Measurements from ENCODE around the gene MIF4GD. TPM values are rescaled to one million over a fixed set of nuclear protein-coding genes. Genes with fewer than 3 reads are reported as not detected.

Gene MIF4GD
- total and polyA plus RNA-seq, 2 of the 4 experiments (the other 2 are of a cell fraction), result 4.1 to 6.9 TPM

DNA sequence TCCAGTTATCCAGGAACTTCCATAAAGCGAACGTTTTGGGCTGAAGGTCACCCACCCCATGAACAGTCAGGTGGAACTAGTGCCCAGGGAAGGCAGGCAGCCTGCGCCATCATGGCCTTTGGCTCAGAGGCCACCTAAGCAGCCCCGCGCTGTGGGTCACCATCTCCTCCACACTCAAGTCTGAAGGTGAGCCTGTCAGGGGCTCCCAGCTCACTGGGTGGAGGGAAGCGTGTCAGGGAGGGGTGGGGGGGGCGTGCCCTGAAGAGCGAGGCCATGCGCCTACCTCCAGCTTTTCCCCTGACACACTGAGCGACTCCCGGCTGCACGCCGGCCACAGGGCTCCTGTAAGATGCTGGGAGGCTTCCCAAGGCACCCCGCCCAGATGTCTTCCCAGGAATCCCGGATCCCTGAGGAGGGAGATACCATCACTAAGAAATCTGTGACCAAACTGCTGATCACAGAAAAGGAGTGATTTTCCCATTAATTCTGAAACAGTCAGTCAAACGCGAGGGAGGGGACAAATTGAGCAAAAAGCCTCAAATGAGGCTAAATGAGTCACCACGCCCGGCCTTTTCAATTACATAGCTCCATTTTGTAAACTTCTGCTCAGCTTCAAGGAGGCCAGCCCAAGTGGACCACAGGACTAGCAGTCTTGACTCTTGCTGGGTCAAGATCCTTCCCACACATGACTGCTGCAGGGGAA is 44.7 kb upstream of the MIF4GD start (continued):
- no peak for TF ChIP-seq MAZ (IDR thresholded peaks at IDR 0.05; ENCODE audit: borderline replicate concordance, low read depth, low read length)

DNA sequence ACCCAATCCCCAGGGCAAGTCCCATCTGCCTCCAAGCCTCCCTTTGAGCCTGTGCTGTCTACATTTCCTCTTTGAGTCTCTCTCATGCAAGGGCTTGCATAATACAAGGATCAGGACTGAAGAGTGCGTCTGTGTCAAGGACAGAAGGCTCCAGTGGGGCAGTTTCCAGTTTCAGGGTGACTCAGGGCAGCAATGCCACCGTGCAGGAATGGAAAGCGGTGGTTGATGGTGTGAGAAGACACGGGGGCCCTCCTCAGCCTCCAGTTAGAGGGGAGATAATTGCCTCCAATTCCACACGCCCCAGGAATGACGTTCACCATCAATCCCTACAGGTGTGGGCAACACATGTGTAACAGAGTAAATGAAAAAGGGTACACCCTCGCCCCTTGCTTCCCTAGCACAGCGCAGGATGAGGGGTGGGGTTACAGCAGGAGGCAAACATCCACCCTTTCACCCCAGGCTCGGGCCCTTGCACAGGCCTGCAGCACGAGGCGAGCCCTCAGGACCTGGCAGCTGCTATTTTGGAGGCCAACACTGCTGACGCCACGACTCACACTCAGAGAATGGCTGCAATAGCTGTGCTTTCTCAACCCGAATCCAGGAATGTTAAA is 43.0 kb upstream of the MIF4GD start:
- peaks cover 9% of the 10 kb centered on the region; the same call in 1 of the 2 replicates for H3K36me3 ChIP-seq (ENCODE audit: control insufficient read depth, insufficient read depth, low read length)
- no peaks in the 10 kb centered on the region for H4K20me1 ChIP-seq (ENCODE audit: insufficient read depth, low read length)
- no peak overlapping the region for H3K4me2 ChIP-seq (ENCODE audit: low read depth, low read length)
- dilution Hi-C loops (cut with HindIII; ENCODE audit: low sequenced_read_pairs, unreplicated experiment), result no loop called here
- H3K9me3 ChIP-seq (ENCODE audit: control insufficient read depth, insufficient read depth, low read length), result no peaks in the 10 kb centered on the region
- TF ChIP-seq MAFK (IDR thresholded peaks at IDR 0.05; ENCODE audit: low read depth, low read length) (no peak), MXI1 (IDR thresholded peaks at IDR 0.05; ENCODE audit: borderline replicate concordance, low read depth, low read length) (no peak), CEBPB (IDR thresholded peaks at IDR 0.05; ENCODE audit: low read depth, low read length) (no peak), SMC3 (IDR thresholded peaks at IDR 0.05; ENCODE audit: low read depth, low read length) (no peak)
- TF ChIP-seq, protein P1, sequence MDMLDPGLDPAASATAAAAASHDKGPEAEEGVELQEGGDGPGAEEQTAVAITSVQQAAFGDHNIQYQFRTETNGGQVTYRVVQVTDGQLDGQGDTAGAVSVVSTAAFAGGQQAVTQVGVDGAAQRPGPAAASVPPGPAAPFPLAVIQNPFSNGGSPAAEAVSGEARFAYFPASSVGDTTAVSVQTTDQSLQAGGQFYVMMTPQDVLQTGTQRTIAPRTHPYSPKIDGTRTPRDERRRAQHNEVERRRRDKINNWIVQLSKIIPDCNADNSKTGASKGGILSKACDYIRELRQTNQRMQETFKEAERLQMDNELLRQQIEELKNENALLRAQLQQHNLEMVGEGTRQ (IDR thresholded peaks at IDR 0.05; ENCODE audit: low read depth, low read length), result no peak
- TF ChIP-seq, protein P2, sequence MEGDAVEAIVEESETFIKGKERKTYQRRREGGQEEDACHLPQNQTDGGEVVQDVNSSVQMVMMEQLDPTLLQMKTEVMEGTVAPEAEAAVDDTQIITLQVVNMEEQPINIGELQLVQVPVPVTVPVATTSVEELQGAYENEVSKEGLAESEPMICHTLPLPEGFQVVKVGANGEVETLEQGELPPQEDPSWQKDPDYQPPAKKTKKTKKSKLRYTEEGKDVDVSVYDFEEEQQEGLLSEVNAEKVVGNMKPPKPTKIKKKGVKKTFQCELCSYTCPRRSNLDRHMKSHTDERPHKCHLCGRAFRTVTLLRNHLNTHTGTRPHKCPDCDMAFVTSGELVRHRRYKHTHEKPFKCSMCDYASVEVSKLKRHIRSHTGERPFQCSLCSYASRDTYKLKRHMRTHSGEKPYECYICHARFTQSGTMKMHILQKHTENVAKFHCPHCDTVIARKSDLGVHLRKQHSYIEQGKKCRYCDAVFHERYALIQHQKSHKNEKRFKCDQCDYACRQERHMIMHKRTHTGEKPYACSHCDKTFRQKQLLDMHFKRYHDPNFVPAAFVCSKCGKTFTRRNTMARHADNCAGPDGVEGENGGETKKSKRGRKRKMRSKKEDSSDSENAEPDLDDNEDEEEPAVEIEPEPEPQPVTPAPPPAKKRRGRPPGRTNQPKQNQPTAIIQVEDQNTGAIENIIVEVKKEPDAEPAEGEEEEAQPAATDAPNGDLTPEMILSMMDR (conservative IDR thresholded peaks at IDR 0.05; ENCODE audit: low read depth, low read length), result no peak
- TF ChIP-seq, protein P3, sequence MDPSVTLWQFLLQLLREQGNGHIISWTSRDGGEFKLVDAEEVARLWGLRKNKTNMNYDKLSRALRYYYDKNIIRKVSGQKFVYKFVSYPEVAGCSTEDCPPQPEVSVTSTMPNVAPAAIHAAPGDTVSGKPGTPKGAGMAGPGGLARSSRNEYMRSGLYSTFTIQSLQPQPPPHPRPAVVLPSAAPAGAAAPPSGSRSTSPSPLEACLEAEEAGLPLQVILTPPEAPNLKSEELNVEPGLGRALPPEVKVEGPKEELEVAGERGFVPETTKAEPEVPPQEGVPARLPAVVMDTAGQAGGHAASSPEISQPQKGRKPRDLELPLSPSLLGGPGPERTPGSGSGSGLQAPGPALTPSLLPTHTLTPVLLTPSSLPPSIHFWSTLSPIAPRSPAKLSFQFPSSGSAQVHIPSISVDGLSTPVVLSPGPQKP (IDR thresholded peaks at IDR 0.05; ENCODE audit: borderline replicate concordance, low read depth, low read length), result no peak
- H4K8ac ChIP-seq (ENCODE audit: low read depth in 2 of 2, low read length in 2 of 2), result no peak overlapping the region
- H4K91ac ChIP-seq (ENCODE audit: insufficient read depth, low read depth, low read length), result no peak overlapping the region
- ChIA-PET POLR2A (ENCODE audit: unreplicated experiment) (no interaction called here), CTCF (no interaction called here)
- peaks cover 0 to 13% of the 10 kb centered on the region in 2 experiments; a peak in 3 of 4 replicates for H3K79me1 ChIP-seq (ENCODE audit: low read depth in 1 of 2, low read length in 2 of 2)
- H3K18ac ChIP-seq (ENCODE audit: low read depth, low read length), result no peak overlapping the region
- peaks cover 9% of the 10 kb centered on the region; the same call in 1 of the 2 replicates for H3K4me1 ChIP-seq (ENCODE audit: control insufficient read depth, insufficient read depth, low read length)
- H3K9ac ChIP-seq (ENCODE audit: low read depth, low read length), result no peak overlapping the region
- H2BK15ac ChIP-seq (ENCODE audit: low read depth, low read length), result no peak overlapping the region
- DNase-seq (peak; percentile 20), ATAC-seq (ENCODE audit: low read depth) (peak; percentile 38; the same call in 1 of the 2 replicates)
- H2AK5ac ChIP-seq (ENCODE audit: low read depth, low read length), result no peak overlapping the region
- H3K4me3 ChIP-seq (ENCODE audit: insufficient read depth, low read depth, low read length), result no peak overlapping the region
- 0 out of 2 replicates have a peak overlapping the region, but pooled peaks have one; percentile 3 for H3K4ac ChIP-seq (ENCODE audit: low read depth, low read length)
- intact Hi-C loops (cut with micrococcal nuclease), result no loop called here
- no peaks in the 10 kb centered on the region for H3K27me3 ChIP-seq (ENCODE audit: control insufficient read depth, insufficient read depth, low read length)
- no peak overlapping the region for H2BK5ac ChIP-seq (ENCODE audit: low read depth, low read length, poor library complexity, severe bottlenecking)
- 72% methylated on average over 5 of the region's 14 CpGs; no CpG with 5 or more reads in 1 of the 2 experiments for WGBS, 2 experiments (ENCODE audit: extremely low coverage in 2 of 2, insufficient read length in 1 of 2)
- H4K5ac ChIP-seq (ENCODE audit: low read depth, low read length), result no peak overlapping the region
- no peak overlapping the region for H3K56ac ChIP-seq (ENCODE audit: extremely low read depth, insufficient read depth, low read length)
- no peak overlapping the region for H3K14ac ChIP-seq (replicated peaks; ENCODE audit: low read depth, low read length)
- BruUV-seq (replicated peaks), result no TSS peak
- H3K23ac ChIP-seq (ENCODE audit: low read depth, low read length), result no peak overlapping the region
- H2BK20ac ChIP-seq (ENCODE audit: low read depth, low read length), result no peak overlapping the region
- H2AK9ac ChIP-seq (replicated peaks; ENCODE audit: low read depth, low read length, poor library complexity), result peak overlapping the region; percentile 61
- in situ Hi-C loops (cut with MboI; ENCODE audit: low sequenced_read_pairs), result no loop called here
- peaks cover 12% of the 10 kb centered on the region for H3K9me1 ChIP-seq (ENCODE audit: insufficient read depth, low read length)
- H2AFZ ChIP-seq (replicated peaks; ENCODE audit: low read length, poor library complexity), result no peak overlapping the region
- H3K27ac ChIP-seq (ENCODE audit: insufficient read depth, low read length), result no peak overlapping the region
- H2BK120ac ChIP-seq (ENCODE audit: low read depth, low read length), result no peak overlapping the region

All from IMR-90 (cell line).